ENCODE measurements around the gene MSI2. TPM values are rescaled to one million over a fixed set of nuclear protein-coding genes. Genes with fewer than 3 reads are reported as not detected.

Gene MSI2
- total RNA-seq, 1 donor from 2014 or later = 26.6 TPM

GRCh38 chr17:57260325-57261083 is 4.2 kb downstream of the MSI2 start:
- H3K4me3 ChIP-seq (ENCODE audit: low read depth, low read length) = no peak overlapping the region
- no peak for TF ChIP-seq CTCF (conservative IDR thresholded peaks at IDR 0.05; ENCODE audit: low read depth, low read length)
- DNase-seq (ENCODE audit: low read depth) = no peak

- DNase-seq (ENCODE audit: low read depth) = no peak
These were observed 4.8 kb downstream of the MSI2 start for GRCh38 chr17:57261084-57261461.

GRCh38 chr17:57262557-57262956 is 6.2 kb downstream of the MSI2 start:
- H3K4me3 ChIP-seq (ENCODE audit: low read depth, low read length) = no peak overlapping the region
- DNase-seq (ENCODE audit: low read depth) = no peak
- TF ChIP-seq CTCF (conservative IDR thresholded peaks at IDR 0.05; ENCODE audit: low read depth, low read length) = no peak

More at GRCh38 chr17:57261084-57261461, 4.8 kb downstream of the MSI2 start:
- no peak overlapping the region for H3K4me3 ChIP-seq (ENCODE audit: low read depth, low read length)
- no peak for TF ChIP-seq CTCF (conservative IDR thresholded peaks at IDR 0.05; ENCODE audit: low read depth, low read length)

- H3K4me3 ChIP-seq (ENCODE audit: low read depth, low read length) = no peak overlapping the region
- no peak for DNase-seq (ENCODE audit: low read depth)
- no peak for TF ChIP-seq CTCF (conservative IDR thresholded peaks at IDR 0.05; ENCODE audit: low read depth, low read length)
These were observed 7.9 kb downstream of the MSI2 start for GRCh38 chr17:57264250-57264649.

- no peak for TF ChIP-seq CTCF (conservative IDR thresholded peaks at IDR 0.05; ENCODE audit: low read depth, low read length)
- no peak overlapping the region for H3K4me3 ChIP-seq (ENCODE audit: low read depth, low read length)
- DNase-seq (ENCODE audit: low read depth) = no peak
These were observed 8.5 kb downstream of the MSI2 start for GRCh38 chr17:57264776-57265175.

- no peak overlapping the region for H3K4me3 ChIP-seq (ENCODE audit: low read depth, low read length)
- no peak for TF ChIP-seq CTCF (conservative IDR thresholded peaks at IDR 0.05; ENCODE audit: low read depth, low read length)
- no peak for DNase-seq (ENCODE audit: low read depth)
These were observed 10.6 kb downstream of the MSI2 start for GRCh38 chr17:57266902-57267311.

- TF ChIP-seq CTCF (conservative IDR thresholded peaks at IDR 0.05; ENCODE audit: low read depth, low read length) = no peak
- H3K4me3 ChIP-seq (ENCODE audit: low read depth, low read length) = no peak overlapping the region
- DNase-seq (ENCODE audit: low read depth) = no peak
These were observed 11.9 kb downstream of the MSI2 start for GRCh38 chr17:57268181-57268580.
